HG03045 (cell line): Measurements from ENCODE around the gene CUBN.

Experiments used
- ATAC-seq: cut with Tn5 transposase; IDR thresholded peaks from one replicate; pipeline ENCODE4 v1.9.1; 2021; ENCODE audit warnings: mild to moderate bottlenecking, moderate library complexity; ENCODE audit not compliant: unreplicated experiment

CUBN gene

DNA sequence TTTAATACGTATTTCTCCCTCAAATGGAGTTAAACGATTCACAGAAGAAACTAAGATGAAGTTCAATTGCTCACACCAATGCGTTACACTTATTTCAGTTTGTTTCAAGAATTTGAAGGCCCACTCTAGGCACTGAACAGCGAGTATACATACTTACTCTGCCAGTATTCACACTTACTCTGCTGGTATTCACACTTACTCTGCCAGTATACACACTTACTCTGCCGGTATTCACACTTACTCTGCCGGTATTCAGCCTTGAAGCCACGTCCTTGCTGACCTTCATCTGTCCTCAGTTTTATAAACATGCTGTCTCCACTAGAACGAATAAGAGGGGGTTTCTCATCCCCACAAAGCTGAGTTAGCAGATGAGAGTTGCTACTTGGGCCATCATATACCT, 86.0 kb downstream of the CUBN start:
- ATAC-seq: no peak

DNA sequence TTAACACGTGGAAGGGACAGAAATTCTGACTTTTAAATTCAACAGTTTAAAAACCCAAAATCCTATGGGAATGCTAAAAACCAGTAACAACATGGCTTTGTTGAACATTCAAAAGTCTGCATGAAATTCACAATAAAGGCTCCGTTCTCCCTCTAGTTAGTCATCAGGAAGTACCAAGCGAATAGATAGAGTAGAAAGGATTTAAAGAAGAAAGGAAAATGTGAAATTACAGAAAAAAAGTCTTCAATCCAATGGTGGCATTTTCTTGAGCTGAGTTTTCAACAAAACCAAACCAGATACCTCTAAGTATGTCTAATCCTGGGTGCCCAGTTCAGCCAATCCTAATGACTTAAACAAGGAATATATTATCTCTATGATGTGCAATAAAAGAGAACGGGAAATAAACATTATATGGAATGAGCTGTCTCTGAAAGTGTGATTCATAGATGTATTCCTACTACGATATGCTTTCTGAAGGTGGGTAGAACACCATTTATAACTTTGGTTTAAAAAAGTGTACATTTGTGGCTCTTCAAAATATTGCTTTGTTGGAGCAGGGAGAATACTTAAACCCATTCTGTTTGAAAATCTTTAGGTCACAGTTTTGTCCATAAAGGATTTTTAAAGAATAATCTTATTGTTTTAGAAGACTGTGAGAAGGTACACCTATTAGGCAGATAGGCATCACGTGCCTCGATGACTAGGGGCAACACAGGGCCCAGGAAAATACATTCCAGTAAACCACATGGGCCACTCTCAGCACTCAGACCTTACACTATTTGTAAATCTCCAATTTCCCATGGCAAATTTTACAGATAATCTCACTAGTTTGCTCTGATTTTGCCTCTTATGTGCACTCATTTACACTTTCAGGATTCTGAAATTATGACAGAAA, 87.7 kb downstream of the CUBN start:
- no peak for ATAC-seq

DNA sequence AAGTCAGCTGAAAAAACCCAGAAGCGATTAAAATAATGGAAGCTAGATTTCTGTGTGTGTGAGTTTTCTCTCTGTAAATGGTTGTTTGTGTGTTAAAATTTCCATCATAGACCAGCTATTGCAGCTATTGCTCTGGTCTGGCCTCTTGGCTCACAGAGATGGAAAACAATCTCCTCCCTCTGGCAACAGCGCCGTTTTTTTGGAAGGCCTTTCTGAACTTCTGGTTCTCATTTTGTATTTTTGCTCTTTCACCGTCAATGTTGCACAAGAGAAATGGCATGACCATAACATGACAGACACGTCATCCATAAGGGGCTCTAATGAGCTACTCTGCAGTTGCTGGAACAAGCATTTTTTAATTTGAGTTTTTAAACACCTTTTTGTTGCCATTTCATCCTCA, 91.0 kb downstream of the CUBN start:
- ATAC-seq: no peak

DNA sequence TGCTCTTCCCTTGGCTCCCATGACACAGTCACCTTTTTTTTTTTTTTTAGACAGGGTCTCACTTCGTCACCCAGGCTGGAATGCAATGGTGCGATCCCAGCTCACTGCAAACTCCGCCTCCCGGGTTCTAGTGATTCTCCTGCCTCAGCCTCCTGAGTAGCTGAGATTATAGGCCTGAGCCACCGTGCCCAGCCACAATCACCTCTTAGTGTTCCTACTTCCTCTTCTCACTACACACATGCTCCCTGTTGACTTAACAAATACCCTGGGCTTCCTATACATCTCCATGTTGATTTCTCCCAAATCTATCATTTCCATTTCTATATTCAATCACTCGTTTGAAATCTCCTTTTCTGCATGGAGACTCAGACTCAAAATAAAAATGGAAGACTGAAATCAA, 91.7 kb downstream of the CUBN start:
- no peak for ATAC-seq

DNA sequence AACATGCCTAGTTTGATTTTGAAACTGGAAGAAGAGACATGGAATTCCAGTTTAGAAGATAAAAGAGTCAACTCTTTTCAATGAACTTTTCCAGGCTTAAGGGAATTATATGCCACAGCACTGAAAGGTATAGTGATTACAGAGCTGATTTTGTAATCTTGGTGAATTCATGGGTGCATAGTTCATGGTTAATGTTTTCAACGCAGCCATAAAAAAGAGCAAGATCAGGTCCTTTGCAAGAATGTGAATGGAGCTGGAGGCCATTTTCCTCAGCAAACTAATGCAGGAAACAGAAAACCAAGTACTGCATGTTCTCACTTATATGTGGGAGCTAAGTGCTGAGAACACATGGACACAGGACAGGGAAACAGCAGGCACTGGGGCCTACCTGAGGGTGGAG, 94.2 kb downstream of the CUBN start:
- no peak for ATAC-seq

DNA sequence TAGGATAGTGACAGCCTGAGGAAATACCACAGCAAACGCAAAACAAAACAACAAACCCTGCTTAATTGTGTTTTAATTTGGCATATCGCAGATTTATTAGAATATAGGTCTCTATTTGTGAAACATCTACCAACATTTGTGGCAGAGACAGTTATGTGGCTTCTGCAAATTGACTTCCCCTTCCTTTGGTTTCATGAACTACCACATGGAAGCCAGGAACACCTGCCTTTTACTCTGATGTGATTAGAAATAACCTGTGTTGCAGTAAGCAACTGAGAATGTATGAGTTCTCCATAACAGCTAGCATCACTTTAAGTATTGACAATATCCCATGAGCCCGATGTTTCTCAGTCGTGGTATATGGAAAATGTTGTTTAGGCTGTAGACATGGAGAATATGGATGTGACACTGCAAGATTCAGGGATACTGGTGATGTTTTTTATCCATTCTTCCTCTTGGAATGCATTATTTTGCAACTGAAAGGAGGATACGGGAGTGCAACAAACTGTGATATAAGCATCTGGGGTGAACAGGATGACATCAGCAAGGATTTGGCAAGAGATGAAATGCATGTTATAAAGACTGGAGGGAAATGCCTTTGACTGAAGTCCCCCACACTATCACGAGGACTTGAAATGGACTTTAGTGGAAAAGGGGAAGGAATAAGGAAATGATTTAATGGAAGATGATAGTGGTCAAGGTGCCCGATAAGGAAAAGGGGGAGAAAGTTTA, 95.9 kb downstream of the CUBN start:
- no peak for ATAC-seq

DNA sequence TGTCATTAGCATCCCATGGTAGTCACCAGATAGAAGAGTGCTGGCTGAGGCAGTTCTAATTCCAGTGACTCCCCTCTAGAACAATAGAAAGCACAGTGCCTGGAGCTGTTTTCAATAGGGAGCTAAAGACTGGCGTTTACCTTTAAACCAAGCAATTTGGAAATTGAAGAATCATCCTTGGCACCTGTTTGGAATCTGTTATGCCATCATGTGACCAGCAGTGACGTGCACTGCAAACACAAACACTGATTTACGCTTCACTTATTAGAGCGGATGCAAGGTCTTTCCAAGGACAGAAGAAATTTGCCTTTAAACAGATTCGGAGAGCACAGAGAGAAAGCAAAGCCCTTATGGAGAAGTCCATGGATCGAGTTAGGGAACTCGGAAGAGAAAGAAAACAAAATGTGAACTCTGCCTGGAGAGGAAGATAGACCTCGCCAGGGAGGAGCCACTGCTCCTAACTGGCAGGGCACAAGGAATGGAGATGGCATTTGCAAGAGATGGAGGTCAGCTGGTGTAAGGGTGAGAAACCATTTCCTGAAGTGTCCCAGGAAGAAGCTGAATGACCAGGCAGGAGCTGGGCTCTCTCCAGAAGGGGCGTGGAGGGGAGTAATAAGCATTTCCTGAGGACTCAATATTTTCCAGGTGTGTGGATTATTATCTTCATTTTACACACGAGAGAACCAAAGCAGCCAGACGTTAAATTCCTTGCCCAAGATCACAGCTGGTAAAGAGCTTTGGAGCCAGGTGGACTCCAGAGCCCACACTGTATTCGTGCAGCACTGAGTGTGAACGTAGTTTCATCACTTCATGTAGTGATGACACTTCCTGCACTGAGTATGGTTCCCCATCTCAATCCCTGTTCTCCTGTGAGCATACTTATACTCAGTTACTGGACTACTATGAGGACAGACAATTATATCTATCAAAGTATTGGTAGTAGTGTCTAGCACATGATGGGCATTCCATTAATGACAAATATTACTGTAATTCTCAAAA, 97.7 kb downstream of the CUBN start:
- ATAC-seq: no peak

DNA sequence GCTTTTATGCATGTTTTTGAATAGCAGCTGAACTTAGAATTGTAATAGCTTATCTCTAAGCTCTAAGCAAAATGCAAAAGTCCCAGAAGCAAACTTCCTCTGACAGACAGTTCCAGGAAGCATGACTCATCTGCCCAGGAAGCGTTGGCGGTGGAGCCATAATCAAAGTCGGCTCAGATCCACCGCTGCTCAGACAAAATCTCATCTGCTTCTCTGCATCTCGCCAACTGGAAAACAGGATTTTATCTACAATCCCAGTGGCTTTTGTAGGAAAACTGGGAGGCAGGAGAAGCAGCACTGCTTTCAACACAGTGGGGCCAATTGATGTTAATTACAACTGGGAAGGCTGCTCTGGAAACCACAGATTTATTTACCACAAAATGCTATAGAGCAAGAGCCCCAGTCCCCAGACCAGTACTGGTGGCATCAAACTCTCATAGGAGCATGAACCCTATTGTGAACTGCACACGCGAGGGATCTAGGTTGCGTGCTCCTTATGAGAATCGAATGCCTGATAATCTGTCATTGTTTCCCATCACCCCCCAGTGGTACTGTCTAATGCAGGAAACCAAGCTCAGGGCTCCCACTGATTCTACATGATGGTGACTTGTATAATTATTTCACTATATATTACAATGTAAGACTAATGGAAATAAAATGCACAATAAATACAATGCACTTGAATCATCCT, 99.9 kb downstream of the CUBN start:
- ATAC-seq: no peak

DNA sequence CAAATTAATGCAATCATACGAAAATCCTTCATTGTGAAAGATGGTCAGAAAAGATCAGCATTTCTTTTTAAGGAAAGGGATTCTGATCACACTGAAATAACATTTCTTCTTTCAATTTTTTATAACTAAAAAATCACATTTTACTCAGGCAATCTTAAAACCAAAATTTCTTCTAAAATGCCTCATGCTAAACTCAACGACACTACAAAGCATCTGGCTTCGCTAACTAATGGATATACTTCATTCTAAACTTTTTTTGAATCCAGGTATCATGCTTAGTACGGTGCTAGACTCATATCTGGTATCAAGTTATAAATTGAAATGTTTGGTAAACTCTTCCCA, 100.4 kb downstream of the CUBN start:
- no peak for ATAC-seq

DNA sequence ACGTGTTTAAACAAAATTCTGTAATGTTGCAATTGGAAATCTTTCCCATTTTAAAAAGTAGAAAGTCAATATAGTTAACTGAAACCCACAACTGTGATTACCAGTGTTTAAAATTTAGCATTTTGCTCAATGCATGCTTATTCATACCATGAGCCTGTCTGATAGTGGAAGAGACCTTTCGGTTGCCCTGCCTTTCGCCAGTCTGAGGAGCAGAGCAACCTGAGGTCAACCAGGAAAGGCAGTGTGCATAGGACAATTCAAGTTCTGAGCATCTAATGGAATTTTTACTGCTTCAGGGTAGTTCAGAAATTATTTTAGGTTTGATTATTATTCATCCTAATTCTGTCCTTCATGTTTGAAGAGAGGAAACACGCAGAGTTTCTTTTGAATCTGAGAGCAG, 100.8 kb downstream of the CUBN start:
- no peak for ATAC-seq

DNA sequence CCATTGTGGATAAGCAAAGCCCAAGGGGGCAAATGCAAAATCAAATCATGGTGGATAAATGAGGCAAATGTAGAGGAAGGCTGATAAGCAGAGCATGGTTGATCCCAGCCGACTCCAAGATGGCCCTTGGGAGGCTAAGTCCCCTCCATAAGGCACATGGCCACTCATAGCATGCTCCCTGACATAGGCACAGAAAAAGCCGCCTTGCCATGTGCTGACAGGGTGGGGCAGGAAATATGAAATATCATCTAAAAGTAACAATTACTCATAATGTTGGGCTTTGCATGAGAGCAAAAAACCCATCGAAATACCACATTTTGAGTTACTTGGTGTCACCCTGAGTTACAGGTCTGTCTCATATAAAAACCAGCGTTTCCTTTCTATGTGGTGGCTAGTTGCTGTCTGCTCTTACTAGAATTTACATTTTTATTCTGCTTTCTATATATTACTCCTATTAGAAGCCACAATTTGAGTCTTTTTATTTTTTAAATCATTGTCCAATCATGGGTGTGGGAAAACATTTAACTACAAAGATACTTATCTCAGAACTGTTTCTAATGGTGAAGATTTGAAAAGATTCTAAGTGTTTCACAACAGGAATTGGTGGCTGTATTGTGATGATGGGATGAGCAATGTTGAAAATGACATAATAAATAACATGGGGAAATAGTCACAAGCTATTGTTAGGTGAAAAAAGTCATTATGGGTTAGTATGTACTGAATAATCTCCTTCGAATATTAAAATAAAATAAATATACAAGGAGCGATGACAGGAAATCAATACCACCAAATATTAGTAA, 102.7 kb downstream of the CUBN start:
- no peak for ATAC-seq

DNA sequence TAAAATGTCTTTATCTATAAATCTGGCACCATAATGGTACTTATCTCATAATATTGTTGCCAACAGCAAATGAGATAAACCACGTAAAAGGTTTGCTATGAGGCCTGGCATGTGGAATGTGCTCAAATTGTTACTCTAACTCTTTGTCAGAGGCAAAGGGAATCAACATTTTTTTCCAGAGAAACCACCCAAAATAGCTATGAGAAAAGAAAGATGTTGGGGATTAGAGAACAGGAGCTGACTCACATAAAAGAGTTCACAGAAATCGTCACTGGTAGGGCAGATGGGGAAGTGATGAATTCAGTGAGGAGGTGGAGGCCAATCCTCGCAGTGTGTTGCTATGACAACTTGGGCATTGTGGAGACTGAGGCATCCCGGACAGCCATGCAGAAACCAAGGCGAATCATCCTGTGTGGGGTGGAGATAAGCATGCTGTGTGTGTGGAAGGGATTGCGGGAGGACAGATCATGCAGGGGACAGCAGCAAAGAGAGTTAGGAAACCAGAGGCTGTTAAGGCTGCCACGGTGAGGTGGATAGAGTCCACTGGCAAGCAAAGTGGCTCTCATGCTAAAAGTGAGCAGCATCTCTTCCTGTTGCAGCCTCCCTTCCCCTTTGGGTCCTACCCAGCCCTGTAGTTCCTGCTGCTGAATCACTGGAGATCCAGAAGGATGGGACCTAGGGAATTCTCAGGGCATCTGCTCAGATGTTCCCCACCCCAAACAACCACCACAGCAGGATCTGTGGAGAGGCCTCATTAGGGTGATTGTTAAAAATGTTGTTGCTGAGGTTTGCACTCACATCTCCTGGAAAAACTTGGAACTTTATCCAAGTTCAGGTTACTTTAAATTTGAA, 103.9 kb downstream of the CUBN start:
- no peak for ATAC-seq

DNA sequence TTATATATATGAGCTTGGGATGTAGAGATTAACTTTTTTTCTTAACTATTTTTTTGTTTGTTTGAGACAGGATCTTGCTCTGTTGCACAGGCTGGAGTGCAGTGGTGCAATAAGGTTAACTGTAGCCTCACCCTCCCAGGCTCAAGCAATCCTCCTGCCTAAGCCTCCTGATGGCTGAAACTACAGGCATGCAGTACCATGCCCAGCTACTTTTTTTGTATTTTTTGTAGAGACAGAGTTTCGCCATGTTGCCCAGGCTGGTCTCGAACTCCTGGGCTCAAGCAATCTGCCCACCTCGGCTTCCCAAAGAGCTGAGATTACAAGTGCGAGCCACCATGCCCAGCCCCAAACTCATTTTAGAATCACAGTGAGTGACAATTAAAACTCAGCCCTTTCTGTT, 105.2 kb downstream of the CUBN start:
- ATAC-seq: no peak

DNA sequence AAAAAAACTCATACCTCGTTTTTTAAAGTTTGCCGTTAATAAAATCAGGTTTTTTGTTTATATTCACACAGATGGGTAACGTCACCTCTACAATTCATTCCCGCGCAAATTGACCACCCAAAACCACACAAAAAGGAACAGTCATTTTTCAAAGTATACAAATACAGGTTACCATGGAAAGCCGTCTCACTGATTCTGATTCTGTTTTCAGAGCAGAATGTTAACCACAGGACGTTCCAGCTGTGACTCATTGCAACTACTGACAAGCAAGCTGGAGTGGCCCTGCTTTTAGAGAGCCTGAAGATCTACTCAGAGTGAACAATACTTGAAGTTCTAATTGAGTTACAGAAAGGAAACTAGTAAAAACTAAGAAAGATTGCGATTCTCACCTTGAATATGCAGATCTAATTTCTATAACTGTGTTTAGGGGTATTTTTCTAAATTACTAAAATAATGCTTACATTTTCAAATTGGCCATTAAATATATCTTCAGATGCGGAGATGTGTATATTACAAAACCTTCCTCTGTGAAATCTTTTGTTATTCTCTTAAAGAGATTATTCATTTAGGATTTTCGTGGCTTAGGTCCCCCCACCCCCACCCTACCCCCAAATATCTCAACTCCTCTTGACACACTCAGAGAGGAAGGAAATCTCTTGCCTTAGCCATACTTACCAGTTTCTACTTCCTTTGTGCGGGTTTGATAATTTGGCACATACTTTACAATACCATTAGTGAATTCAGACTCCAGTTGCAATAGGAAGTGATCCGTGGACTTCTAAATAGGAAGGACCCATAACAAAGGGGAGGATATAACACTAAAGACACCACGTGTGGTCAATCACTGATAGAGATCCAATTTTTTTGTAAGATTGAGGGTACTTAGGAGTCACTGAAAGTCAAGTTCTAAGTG, 106.0 kb downstream of the CUBN start:
- ATAC-seq: peak; percentile 96

DNA sequence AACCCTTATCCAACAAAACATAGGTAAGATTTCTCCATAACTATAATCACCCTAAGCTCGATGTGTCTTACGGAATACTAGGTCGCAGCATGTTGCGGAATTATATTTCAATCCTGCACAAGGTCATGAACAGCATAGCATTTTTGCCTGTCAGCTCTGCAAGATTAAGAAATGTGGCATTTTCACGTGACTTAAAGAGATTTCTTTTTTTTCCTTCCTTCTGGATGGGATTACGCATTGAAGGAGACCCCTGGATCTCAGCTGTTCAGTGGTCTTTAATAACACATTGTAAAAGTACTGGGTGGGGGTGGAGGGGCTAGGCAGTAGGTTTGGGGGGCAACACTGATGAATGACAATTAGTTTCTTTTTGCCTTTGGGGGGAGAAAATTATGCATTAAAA, 106.7 kb downstream of the CUBN start:
- no peak for ATAC-seq

DNA sequence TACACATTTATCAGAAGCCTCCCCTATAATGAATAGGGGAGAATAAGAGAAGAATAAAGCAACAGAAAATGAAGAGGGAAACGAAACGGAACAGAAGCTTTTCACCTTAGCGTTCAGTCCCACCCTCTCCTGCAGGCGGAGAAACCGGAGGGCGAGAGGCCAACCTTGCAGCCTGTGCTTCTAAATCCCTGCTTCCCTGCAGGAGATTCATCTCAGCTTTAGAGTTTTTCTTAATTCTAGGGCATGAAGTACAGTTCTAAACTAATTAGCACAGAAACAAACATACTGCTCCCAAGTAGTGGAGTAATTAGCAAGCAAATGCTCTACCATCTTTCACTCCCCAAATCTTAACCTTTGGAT, 107.2 kb downstream of the CUBN start:
- ATAC-seq: no peak

DNA sequence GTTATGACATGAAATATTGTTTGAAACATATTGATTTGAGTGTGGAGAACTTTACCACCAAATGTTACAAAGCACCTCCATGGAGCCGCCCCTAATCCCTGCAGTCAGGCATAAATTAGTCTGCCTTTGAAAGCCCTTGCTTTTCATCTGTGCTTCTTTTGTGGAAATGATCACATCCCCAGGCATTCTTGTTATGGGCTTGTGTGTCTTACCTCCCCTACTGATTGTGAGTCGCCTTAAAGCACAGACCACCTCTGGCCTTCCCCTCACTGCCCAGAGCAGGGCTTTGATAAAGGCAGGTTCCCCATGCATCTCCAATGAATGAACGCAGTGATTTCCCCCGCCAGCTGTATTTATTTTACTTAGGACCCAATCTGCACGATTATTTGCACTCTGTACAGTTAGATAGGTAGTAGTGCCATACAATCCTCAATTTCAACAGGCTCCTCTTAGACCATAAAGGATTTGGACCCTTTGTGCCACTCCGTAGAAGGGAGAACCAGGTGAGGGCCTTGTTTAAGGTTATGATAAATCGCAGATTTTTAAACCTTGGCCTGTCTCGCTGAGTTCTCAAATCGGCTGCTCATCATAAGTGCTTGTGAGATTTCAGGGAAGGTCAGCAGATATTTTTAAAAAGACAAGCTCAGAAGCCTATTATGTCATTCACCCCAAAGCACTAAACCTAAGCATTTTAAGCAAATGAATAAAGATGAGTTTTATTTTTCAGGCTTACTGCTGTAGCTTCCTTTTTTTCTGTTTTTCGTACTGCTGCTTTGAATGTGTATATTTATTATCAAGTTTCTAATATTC, 107.8 kb downstream of the CUBN start:
- ATAC-seq: no peak
